SU-DHL-6 (cell line): ENCODE data around the gene RAB3C.

Experiments used
- H2AFZ ChIP-seq: fragments of 200-600 bp; sonication (generic); 2 replicates; pipeline ENCODE4 v1.6.1; 2014; ENCODE audit warnings: low read depth, mild to moderate bottlenecking, moderate library complexity, mixed read lengths, antibody characterized with exemption, low read length; ENCODE audit not compliant: severe bottlenecking
- H3F3A ChIP-seq: fragments of 200-600 bp; shearing (Covaris generic); 2 replicates; pipeline ENCODE4 v1.6.0; 2016; ENCODE audit warnings: antibody characterized with exemption, mild to moderate bottlenecking; ENCODE audit not compliant: insufficient read depth
- H3K27ac ChIP-seq: fragments of 200-600 bp; sonication (generic); 2 replicates; pipeline ENCODE4 v1.5.1; 2016; ENCODE audit warnings: low read depth, mild to moderate bottlenecking, low read length, moderate library complexity, mixed read lengths
- H3K27me3 ChIP-seq: fragments of 200-600 bp; sonication (generic), shearing (Covaris generic); 2 replicates; pipeline ENCODE4 v1.6.0; 2014; ENCODE audit warnings: mild to moderate bottlenecking, low read length
- H3K36me3 ChIP-seq: fragments of 200-600 bp; sonication (generic); 2 replicates; pipeline ENCODE4 v1.6.1; 2014; ENCODE audit warnings: mild to moderate bottlenecking, low read length, mixed read lengths
- H3K4me2 ChIP-seq: fragments of 300-600, 200-600 bp; shearing (Covaris generic), sonication (generic); 2 replicates; pipeline ENCODE4 v1.6.0; 2014; ENCODE audit warnings: low read length, low read depth, mild to moderate bottlenecking; ENCODE audit not compliant: poor library complexity, severe bottlenecking
- H3K4me3 ChIP-seq: fragments of 200-600 bp; sonication (generic); 2 replicates; pipeline ENCODE4 v1.5.1; 2014; ENCODE audit warnings: antibody characterized with exemption, low read length, mild to moderate bottlenecking, mixed read lengths; ENCODE audit not compliant: insufficient read depth, poor library complexity, severe bottlenecking
- H3K79me2 ChIP-seq: fragments of 200-600 bp; sonication (generic); 2 replicates; pipeline ENCODE4 v1.6.1; 2014; ENCODE audit warnings: mild to moderate bottlenecking, low read length, moderate library complexity; ENCODE audit not compliant: insufficient read depth
- H3K9ac ChIP-seq: fragments of 200-600 bp; sonication (generic); 2 replicates; pipeline ENCODE4 v1.7.0; 2014; ENCODE audit warnings: mild to moderate bottlenecking, low read length
- H3K9me2 ChIP-seq: fragments of 200-600 bp; sonication (generic); replicated peaks from 2 replicates; pipeline ENCODE4 v1.6.1; 2014; ENCODE audit warnings: low read length; ENCODE audit not compliant: insufficient read depth
- H3K9me3 ChIP-seq: fragments of 200-600 bp; sonication (generic); 2 replicates; pipeline ENCODE4 v1.6.1; 2014; ENCODE audit warnings: low read length, mixed read lengths; ENCODE audit not compliant: insufficient read depth
- H4K20me1 ChIP-seq: fragments of 200-600 bp; sonication (generic); 2 replicates; pipeline ENCODE4 v1.6.1; 2014; ENCODE audit warnings: low read depth, mild to moderate bottlenecking, antibody characterized with exemption, low read length, moderate library complexity, mixed read lengths
- EZH2phosphoT487 ChIP-seq: fragments of 200-600 bp; sonication (generic), shearing (Covaris generic); conservative IDR thresholded peaks from 2 replicates; pipeline ENCODE4 v1.6.1; 2018; ENCODE audit warnings: mild to moderate bottlenecking, antibody characterized with exemption, low read length, moderate library complexity, mixed read lengths
- TF ChIP-seq, protein P1 (sequence below): fragments of 200-600 bp; sonication (generic); IDR thresholded peaks from one replicate; pipeline ENCODE4 v1.5.1; 2017; ENCODE audit warnings: antibody characterized with exemption, mild to moderate bottlenecking, low read length, moderate library complexity; ENCODE audit not compliant: insufficient read depth, poor library complexity, severe bottlenecking

Gene RAB3C

DNA sequence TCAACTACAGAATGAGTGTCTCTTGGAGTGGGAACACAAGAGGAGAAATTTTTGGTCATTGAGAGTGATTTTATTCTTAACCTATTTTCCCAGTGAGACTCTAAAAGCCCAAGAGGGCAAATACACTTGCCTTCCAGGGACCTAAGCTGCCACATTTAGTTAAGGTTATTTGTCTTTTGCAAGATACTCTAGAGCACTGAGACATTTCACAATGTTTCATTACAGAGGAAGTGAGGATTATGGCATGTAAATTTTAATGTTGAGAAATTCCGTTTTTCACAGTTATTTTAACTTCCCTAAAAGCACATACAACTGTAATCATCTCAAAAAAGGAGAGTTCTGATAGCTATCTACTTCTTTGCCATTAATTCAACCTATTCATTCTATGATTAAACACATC, 38.7 kb upstream of the RAB3C start:
- Histone ChIP-seq H3K9ac (no peak overlapping the region), H4K20me1 (no peaks in the 10 kb centered on the region), H3K27ac (no peak overlapping the region), H3K9me3 (no peaks in the 10 kb centered on the region), H2AFZ (no peak overlapping the region), H3K9me2 (no peaks in the 10 kb centered on the region), H3K27me3 (no peaks in the 10 kb centered on the region), H3K36me3 (no peaks in the 10 kb centered on the region), H3K79me2 (no peaks in the 10 kb centered on the region), H3K4me2 (no peak overlapping the region), H3K4me3 (no peak overlapping the region), H3F3A (no peaks in the 10 kb centered on the region)
- no peak for TF ChIP-seq EZH2phosphoT487
- TF ChIP-seq, protein P1, sequence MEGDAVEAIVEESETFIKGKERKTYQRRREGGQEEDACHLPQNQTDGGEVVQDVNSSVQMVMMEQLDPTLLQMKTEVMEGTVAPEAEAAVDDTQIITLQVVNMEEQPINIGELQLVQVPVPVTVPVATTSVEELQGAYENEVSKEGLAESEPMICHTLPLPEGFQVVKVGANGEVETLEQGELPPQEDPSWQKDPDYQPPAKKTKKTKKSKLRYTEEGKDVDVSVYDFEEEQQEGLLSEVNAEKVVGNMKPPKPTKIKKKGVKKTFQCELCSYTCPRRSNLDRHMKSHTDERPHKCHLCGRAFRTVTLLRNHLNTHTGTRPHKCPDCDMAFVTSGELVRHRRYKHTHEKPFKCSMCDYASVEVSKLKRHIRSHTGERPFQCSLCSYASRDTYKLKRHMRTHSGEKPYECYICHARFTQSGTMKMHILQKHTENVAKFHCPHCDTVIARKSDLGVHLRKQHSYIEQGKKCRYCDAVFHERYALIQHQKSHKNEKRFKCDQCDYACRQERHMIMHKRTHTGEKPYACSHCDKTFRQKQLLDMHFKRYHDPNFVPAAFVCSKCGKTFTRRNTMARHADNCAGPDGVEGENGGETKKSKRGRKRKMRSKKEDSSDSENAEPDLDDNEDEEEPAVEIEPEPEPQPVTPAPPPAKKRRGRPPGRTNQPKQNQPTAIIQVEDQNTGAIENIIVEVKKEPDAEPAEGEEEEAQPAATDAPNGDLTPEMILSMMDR, result no peak

DNA sequence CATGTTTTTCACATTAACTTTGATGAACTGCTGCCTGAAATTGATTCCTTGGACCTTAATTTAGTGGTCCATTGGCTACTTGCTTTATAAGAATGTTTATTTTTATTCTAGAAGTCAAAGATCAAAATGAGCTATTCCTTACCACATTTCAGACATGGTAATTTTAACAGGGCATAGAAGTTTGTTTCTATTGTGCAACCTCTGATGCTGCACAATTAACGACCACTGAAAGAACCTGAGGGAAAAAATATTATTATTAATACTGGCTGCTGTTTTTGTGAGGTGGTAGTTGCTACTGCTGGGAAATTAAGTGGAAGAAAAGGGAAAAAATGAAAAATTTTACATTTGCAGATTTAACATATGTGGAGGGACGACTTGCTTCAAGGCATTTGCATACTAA, 37.9 kb upstream of the RAB3C start:
- H3F3A ChIP-seq, result no peaks in the 10 kb centered on the region
- no peak for TF ChIP-seq EZH2phosphoT487
- TF ChIP-seq, protein P1, result no peak
- H2AFZ ChIP-seq, result no peak overlapping the region
- no peaks in the 10 kb centered on the region for H3K9me2 ChIP-seq
- H3K36me3 ChIP-seq, result no peaks in the 10 kb centered on the region
- no peak overlapping the region for H3K4me2 ChIP-seq
- H3K9ac ChIP-seq, result no peak overlapping the region
- no peaks in the 10 kb centered on the region for H3K27me3 ChIP-seq
- H3K79me2 ChIP-seq, result no peaks in the 10 kb centered on the region
- H4K20me1 ChIP-seq, result no peaks in the 10 kb centered on the region
- no peaks in the 10 kb centered on the region for H3K9me3 ChIP-seq
- no peak overlapping the region for H3K27ac ChIP-seq
- H3K4me3 ChIP-seq, result no peak overlapping the region

DNA sequence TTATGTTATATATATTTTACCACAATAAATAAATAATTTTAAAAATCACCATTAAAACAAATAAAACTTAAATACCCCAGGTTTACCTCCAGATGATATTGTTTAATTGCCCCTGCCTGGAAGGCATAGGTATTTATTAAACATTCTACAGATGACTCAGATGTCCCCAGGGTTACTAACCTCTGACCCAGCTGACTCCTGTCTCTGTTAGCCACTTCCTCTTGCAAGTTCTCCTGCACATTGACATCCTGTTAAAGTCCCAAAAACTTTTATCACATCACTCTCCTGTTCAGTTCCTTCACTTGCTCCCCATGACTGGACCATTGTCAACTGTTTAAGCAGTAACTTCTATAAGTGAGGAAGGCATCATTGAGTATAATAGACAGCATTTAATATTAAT, 37.0 kb upstream of the RAB3C start:
- Histone ChIP-seq H2AFZ (no peak overlapping the region), H3K4me2 (no peak overlapping the region), H3F3A (no peaks in the 10 kb centered on the region), H3K4me3 (no peak overlapping the region), H3K9ac (no peak overlapping the region), H3K27ac (no peak overlapping the region), H3K36me3 (no peaks in the 10 kb centered on the region), H3K79me2 (no peaks in the 10 kb centered on the region), H3K9me3 (no peaks in the 10 kb centered on the region), H3K27me3 (no peaks in the 10 kb centered on the region), H3K9me2 (no peaks in the 10 kb centered on the region), H4K20me1 (no peaks in the 10 kb centered on the region)
- TF ChIP-seq, protein P1, result no peak

DNA sequence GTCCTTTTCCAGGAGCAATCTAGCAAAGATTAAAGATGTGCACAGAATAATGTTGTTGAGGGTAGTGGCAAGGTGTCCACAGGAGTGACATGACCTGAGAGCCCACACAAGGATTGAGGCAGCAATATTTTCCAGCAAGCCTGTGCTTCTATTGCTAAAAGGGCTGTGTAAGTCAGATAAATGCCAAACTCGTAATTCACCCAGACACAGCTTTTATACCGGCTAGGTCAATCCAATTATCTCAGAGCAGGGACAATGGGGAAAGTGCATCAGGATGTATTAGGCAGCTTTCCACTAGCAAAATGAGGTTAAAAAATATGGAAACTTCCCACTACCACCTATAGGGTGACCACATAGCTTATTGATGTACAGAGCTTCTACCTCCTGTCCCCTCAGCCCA, 34.8 kb upstream of the RAB3C start:
- Histone ChIP-seq H3K27me3 (no peaks in the 10 kb centered on the region), H3K27ac (no peak overlapping the region), H3K79me2 (no peaks in the 10 kb centered on the region), H3K9me2 (no peaks in the 10 kb centered on the region), H3K9ac (no peak overlapping the region), H2AFZ (no peak overlapping the region), H3K4me2 (no peak overlapping the region), H4K20me1 (no peaks in the 10 kb centered on the region), H3K9me3 (no peaks in the 10 kb centered on the region), H3K4me3 (no peak overlapping the region), H3F3A (no peaks in the 10 kb centered on the region), H3K36me3 (no peaks in the 10 kb centered on the region)
- TF ChIP-seq EZH2phosphoT487, result no peak
- TF ChIP-seq, protein P1, result no peak
